Calu3 (cell line): ENCODE results near the gene CGRRF1. TPM values are rescaled to one million over a fixed set of nuclear protein-coding genes. Genes with fewer than 3 reads are reported as not detected.

Experiments used
- BruUV-seq: library from RNA; stranded (reverse); fragments of 400-500 nt; replicated peaks from 2 replicates; lab custom pipeline; 2021; lab: Mats Ljungman, UMichigan
- CTCF ChIA-PET: fragments of 300-600 bp; sonication (Branson Sonifier 250); formaldehyde crosslinking; loops from one replicate; lab custom pipeline; 2022; ENCODE audit warnings: antibody characterized with exemption; lab: Charles Lee
- DNase-seq: peaks from one replicate; pipeline ENCODE4 v3.0.0; 2022
- H3K27ac Mint-ChIP-seq: one replicate; pipeline ENCODE4 v1.8.0; 2022; ENCODE audit warnings: mixed read lengths; ENCODE audit not compliant: unreplicated experiment
- H3K27me3 Mint-ChIP-seq: one replicate; pipeline ENCODE4 v1.8.0; 2022; ENCODE audit warnings: mixed read lengths; ENCODE audit not compliant: unreplicated experiment
- H3K36me3 Mint-ChIP-seq: one replicate; pipeline ENCODE4 v1.8.0; 2022; ENCODE audit warnings: mild to moderate bottlenecking, moderate library complexity, mixed read lengths; ENCODE audit not compliant: insufficient read depth, unreplicated experiment
- H3K4me1 Mint-ChIP-seq: one replicate; pipeline ENCODE4 v1.8.0; 2022; ENCODE audit warnings: mild to moderate bottlenecking, low read depth, mixed read lengths; ENCODE audit not compliant: unreplicated experiment
- H3K4me3 Mint-ChIP-seq: one replicate; pipeline ENCODE4 v1.8.0; 2022; ENCODE audit warnings: mild to moderate bottlenecking, low read depth, moderate library complexity, mixed read lengths; ENCODE audit not compliant: unreplicated experiment
- H3K9me3 Mint-ChIP-seq: one replicate; pipeline ENCODE4 v1.8.0; 2022; ENCODE audit warnings: low read depth, mixed read lengths; ENCODE audit not compliant: unreplicated experiment
- CTCF ChIP-seq: fragments of 200-600 bp; IDR thresholded peaks from one replicate; pipeline ENCODE4 v1.8.0; 2022; ENCODE audit warnings: antibody characterized with exemption; ENCODE audit not compliant: unreplicated experiment
- intact Hi-C: fragments of 100-400 bp; cut with micrococcal nuclease; formaldehyde crosslinking; loops from one replicate; pipeline ENCODE4 v1.10.0; 2022; ENCODE audit not compliant: unreplicated experiment
- total RNA-seq: library from RNA; stranded (reverse); gene quantifications from 2 replicates; pipeline ENCODE4 v1.2.3, GENCODE V29; 2022

The CGRRF1 gene
- total RNA-seq, 1 experiment from 2014 or later, result 12.4 TPM

GRCh38 chr14:54475187-54475899, 34.4 kb upstream of the CGRRF1 start:
- CTCF ChIA-PET, result no interaction called here
- no peaks in the 10 kb centered on the region for H3K36me3 Mint-ChIP-seq

GRCh38 chr14:54475911-54476310, 33.8 kb upstream of the CGRRF1 start:
- Mint-ChIP-seq H3K27ac (no peak overlapping the region), H3K9me3 (no peaks in the 10 kb centered on the region), H3K36me3 (no peaks in the 10 kb centered on the region), H3K27me3 (no peaks in the 10 kb centered on the region), H3K4me1 (peaks cover 4% of the 10 kb centered on the region), H3K4me3 (no peak overlapping the region)
- intact Hi-C loops, result no loop called here
- no peak for TF ChIP-seq CTCF
- CTCF ChIA-PET, result no interaction called here
- no TSS peak for BruUV-seq
- DNase-seq, result no peak

More at GRCh38 chr14:54475187-54475899, 34.4 kb upstream of the CGRRF1 start:
- Mint-ChIP-seq H3K4me3 (no peak overlapping the region), H3K27ac (no peak overlapping the region), H3K9me3 (no peaks in the 10 kb centered on the region), H3K4me1 (peaks cover 10% of the 10 kb centered on the region), H3K27me3 (no peaks in the 10 kb centered on the region)
- intact Hi-C loops, result no loop called here
- DNase-seq, result no peak
- BruUV-seq, result no TSS peak
- TF ChIP-seq CTCF, result no peak

- no peaks in the 10 kb centered on the region for H3K27me3 Mint-ChIP-seq
- no peak for TF ChIP-seq CTCF
- DNase-seq, result no peak
- H3K9me3 Mint-ChIP-seq, result no peaks in the 10 kb centered on the region
- peaks cover 26% of the 10 kb centered on the region for H3K4me1 Mint-ChIP-seq
- intact Hi-C loops, result no loop called here
- H3K27ac Mint-ChIP-seq, result no peak overlapping the region
- no peak overlapping the region for H3K4me3 Mint-ChIP-seq
- CTCF ChIA-PET, result interaction anchor here (0.5 kb wide), 1 partner anchor 241 kb away, joined by 3 read pairs; no protein-coding TSS in a partner anchor
- no TSS peak for BruUV-seq
- H3K36me3 Mint-ChIP-seq, result no peaks in the 10 kb centered on the region
Observed at GRCh38 chr14:54478636-54479215, 31.0 kb upstream of the CGRRF1 start.

GRCh38 chr14:54480830-54481562, 28.7 kb upstream of the CGRRF1 start:
- no peak for DNase-seq
- Mint-ChIP-seq H3K36me3 (no peaks in the 10 kb centered on the region), H3K4me1 (peaks cover 37% of the 10 kb centered on the region), H3K27me3 (no peaks in the 10 kb centered on the region), H3K9me3 (no peaks in the 10 kb centered on the region), H3K27ac (no peak overlapping the region), H3K4me3 (no peak overlapping the region)
- no peak for TF ChIP-seq CTCF
- CTCF ChIA-PET, result interaction anchor here (0.5 kb wide), 1 partner anchor 1785 kb away, joined by 3 read pairs; no protein-coding TSS in a partner anchor
- no TSS peak for BruUV-seq
- intact Hi-C loops, result loop anchor here (5.0 kb wide), 1 partner anchor 34 kb away; no protein-coding TSS in a partner anchor
